Transverse colon (tissue), 4 donors: Measurements from ENCODE around the gene ACSL1. TPM values are rescaled to one million over a fixed set of nuclear protein-coding genes. Genes with fewer than 3 reads are reported as not detected.

Experiments used
- DNase-seq: peaks from one replicate; pipeline ENCODE4 v3.0.0-alpha.2; 2019
- H3K27ac ChIP-seq, 4 donors: fragments of 200-600 bp; sonication (generic); 2 replicates each; pipeline ENCODE4 v1.5.1; 2016 to 2018; ENCODE audit warnings: inconsistent platforms in 4 of 4
- H3K27me3 ChIP-seq: fragments of 200-600 bp; sonication (generic); 2 replicates; pipeline ENCODE4 v1.5.1; 2017; ENCODE audit warnings: inconsistent platforms
- H3K36me3 ChIP-seq, 4 donors: fragments of 200-600 bp; sonication (generic); 2 replicates each; pipeline ENCODE4 v1.5.1; 2017 to 2019; ENCODE audit warnings: inconsistent platforms in 4 of 4
- H3K4me1 ChIP-seq, 4 donors: fragments of 200-600 bp; sonication (generic); 2 replicates each; pipeline ENCODE4 v1.5.1; 2017 to 2020; ENCODE audit warnings: inconsistent platforms in 4 of 4
- H3K4me3 ChIP-seq, 4 donors: fragments of 200-600 bp; sonication (generic); 1 replicate in 1 of 4; 2 replicates in 3 of 4; pipeline versions ENCODE4 v1.5.1 to v1.6.1; 2017 to 2019; ENCODE audit warnings: inconsistent platforms in 4 of 4
- H3K9me3 ChIP-seq, 2 donors: fragments of 200-600 bp; sonication (generic); 2 replicates each; pipeline ENCODE4 v1.5.1; 2017 to 2019; ENCODE audit warnings: inconsistent platforms in 2 of 2
- EP300 ChIP-seq: sonication (generic); formaldehyde crosslinking; IDR thresholded peaks from one replicate; pipeline ENCODE4 v1.6.1; 2017; ENCODE audit warnings: antibody characterized with exemption, low read depth
- POLR2A ChIP-seq: fragments of 450-650 bp; IDR thresholded peaks from one replicate; pipeline ENCODE4 v1.6.1; 2016; ENCODE audit warnings: antibody characterized with exemption, mild to moderate bottlenecking, moderate library complexity
- POLR2AphosphoS5 ChIP-seq, 3 donors: sonication (generic); formaldehyde crosslinking; IDR thresholded peaks; one replicate each; pipeline ENCODE4 v1.6.1; 2016; ENCODE audit warnings: antibody characterized with exemption in 3 of 3
- WGBS, 2 donors: methylation state at CpG; one replicate each; pipeline ENCODE4 v1.1.5; 2018; ENCODE audit warnings: low coverage in 1 of 2; 5-methylcytosine and 5-hydroxymethylcytosine counted together
- in situ Hi-C, 4 donors: fragments of 200-750 bp; cut with MboI; loops; one replicate each; pipeline versions ENCODE4 v1.15.0 to v1.15.1; 2017; ENCODE audit warnings: low sequenced_read_pairs in 3 of 4, low pct_ligation_motif_present in 1 of 4, low pct_unique_long_range_greater_than_20kb in 1 of 4
- intact Hi-C: fragments of 100-400 bp; cut with DNase I; formaldehyde crosslinking; loops from one replicate; pipeline ENCODE4 v1.15.1; 2023; ENCODE audit warnings: low total_unique reads
- total RNA-seq, 4 donors: library from RNA; depleted of rRNA; stranded (reverse); fragments of >200 nt; gene quantifications; one replicate each; pipeline ENCODE4 v1.1.0, GENCODE V29; 2016
- TF ChIP-seq, protein P1 (sequence below), 5 experiments: fragments of 200-600 bp in 3 of 5; fragments of 450-650 bp in 2 of 5; sonication (generic) in 3 of 5; IDR thresholded peaks; 1 replicate in 2 of 5; 2 replicates in 3 of 5; pipeline ENCODE4 v1.5.1; 2016 to 2017; ENCODE audit warnings: antibody characterized with exemption in 5 of 5, inconsistent platforms in 3 of 5, mild to moderate bottlenecking in 2 of 5, moderate library complexity in 1 of 5

The ACSL1 gene
- total RNA-seq, 4 donors from 2014 or later, result 20.6 to 50.0 (median 40.0) TPM

DNA sequence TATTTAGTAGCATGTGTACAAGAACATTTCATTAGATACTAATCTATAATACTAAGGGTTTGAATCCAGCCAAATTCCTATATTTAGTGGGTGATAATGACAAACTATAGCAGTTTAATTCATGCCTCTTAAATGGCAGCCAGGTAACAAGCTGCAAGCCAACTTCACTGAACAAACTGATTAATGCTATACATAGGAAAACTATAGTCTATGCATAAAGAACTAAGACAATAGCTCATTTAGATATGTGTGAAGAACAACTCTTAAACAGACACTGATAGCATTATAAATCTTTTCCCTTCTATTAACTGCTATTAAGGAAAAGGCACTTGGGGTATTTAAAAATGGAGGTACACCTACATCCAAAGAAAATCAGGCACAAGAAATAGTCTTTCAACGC, 19.1 kb downstream of the ACSL1 start:
- Histone ChIP-seq H3K36me3 (no peaks in the 10 kb centered on the region), H3K4me3 (no peak overlapping the region), H3K27ac (peak overlapping the region in 1 of 4 donors; percentile 53), H3K9me3 (no peaks in the 10 kb centered on the region), H3K27me3 (no peaks in the 10 kb centered on the region), H3K4me1 (peaks cover 0 to 51% (median 24%) of the 10 kb centered on the region in 4 donors)
- 67 to 89% methylated on average over 1 of the region's 1 CpG for WGBS, 2 donors
- no peak for DNase-seq
- in situ Hi-C loops, result no loop called here
- TF ChIP-seq POLR2A, result no peak
- TF ChIP-seq, protein P1, sequence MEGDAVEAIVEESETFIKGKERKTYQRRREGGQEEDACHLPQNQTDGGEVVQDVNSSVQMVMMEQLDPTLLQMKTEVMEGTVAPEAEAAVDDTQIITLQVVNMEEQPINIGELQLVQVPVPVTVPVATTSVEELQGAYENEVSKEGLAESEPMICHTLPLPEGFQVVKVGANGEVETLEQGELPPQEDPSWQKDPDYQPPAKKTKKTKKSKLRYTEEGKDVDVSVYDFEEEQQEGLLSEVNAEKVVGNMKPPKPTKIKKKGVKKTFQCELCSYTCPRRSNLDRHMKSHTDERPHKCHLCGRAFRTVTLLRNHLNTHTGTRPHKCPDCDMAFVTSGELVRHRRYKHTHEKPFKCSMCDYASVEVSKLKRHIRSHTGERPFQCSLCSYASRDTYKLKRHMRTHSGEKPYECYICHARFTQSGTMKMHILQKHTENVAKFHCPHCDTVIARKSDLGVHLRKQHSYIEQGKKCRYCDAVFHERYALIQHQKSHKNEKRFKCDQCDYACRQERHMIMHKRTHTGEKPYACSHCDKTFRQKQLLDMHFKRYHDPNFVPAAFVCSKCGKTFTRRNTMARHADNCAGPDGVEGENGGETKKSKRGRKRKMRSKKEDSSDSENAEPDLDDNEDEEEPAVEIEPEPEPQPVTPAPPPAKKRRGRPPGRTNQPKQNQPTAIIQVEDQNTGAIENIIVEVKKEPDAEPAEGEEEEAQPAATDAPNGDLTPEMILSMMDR (IDR thresholded peaks at IDR 0.05), result no peak
- TF ChIP-seq POLR2AphosphoS5 (IDR thresholded peaks at IDR 0.05), result no peak
- no peak for TF ChIP-seq EP300
- intact Hi-C loops, result no loop called here

DNA sequence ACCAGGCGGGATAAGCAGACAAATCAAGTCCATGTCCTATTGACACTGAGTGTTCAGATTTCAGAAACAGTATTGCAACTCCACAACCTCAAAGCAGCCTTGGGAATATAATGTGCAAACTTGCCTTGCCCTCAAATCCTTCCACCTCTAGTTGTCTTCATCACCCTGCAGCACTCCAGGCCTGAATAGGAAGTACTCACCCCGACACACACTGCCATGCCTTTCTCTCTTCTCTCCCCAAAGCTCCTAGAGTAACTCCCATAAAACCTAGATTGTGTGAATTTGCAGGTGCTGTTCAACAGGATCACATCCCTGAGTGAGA, 19.6 kb downstream of the ACSL1 start:
- in situ Hi-C loops (no loop called here), intact Hi-C loops (no loop called here)
- no peaks in the 10 kb centered on the region for H3K9me3 ChIP-seq
- no peak overlapping the region for H3K4me3 ChIP-seq
- peaks cover 0 to 51% (median 24%) of the 10 kb centered on the region in 4 donors for H3K4me1 ChIP-seq
- TF ChIP-seq EP300, result no peak
- TF ChIP-seq, protein P1 (IDR thresholded peaks at IDR 0.05), result no peak
- TF ChIP-seq POLR2A, result no peak
- no peak for TF ChIP-seq POLR2AphosphoS5 (IDR thresholded peaks at IDR 0.05)
- no peak for DNase-seq
- H3K27ac ChIP-seq, result peak overlapping the region in 3 of 4 donors; percentile 51 to 73 (median 53)
- H3K27me3 ChIP-seq, result no peaks in the 10 kb centered on the region
- 94% methylated on average over 2 of the region's 2 CpGs; no CpG with 5 or more reads in 1 of the 2 donors for WGBS, 2 donors
- H3K36me3 ChIP-seq, result no peaks in the 10 kb centered on the region

DNA sequence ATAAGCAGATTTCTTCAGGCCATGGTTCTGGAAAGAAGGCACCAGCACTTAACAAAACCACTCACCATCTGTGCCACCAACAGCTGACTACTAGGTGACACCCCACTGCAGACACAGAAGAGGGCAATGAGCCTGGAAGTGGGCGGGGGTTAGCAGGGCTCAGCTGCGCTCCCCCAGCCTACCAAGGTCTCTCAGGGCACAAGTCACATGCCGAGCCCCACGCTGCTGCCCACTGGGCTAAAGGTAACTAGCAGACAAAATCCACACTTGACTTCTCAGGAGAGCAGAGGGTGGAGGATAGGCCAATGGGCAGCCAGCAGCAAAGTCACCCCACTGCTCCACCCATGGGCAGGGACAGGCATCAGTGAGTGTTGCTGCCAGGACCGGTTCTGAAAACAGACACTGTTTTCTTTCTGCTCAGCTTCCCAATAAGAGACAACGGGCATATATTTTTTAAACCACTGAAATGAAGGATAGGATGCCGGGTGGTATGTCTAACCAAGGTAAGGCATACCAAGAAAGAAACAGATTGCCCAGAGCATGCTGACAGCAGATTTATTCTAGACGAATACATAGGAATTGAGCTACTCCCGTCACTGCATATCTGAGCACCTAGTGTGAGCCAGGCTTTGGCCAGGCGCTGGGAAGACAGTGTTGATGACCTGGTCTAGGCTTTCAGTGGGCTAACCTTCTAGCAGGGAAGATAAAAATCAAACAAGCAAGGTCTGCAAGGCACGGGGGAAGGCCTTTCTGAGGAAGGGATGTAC, 20.1 kb downstream of the ACSL1 start:
- no peaks in the 10 kb centered on the region for H3K9me3 ChIP-seq
- in situ Hi-C loops (no loop called here), intact Hi-C loops (no loop called here)
- DNase-seq, result peak; percentile 44
- TF ChIP-seq POLR2AphosphoS5 (IDR thresholded peaks at IDR 0.05), result peak in 1 of 3 donors; percentile 41
- TF ChIP-seq, protein P1 (IDR thresholded peaks at IDR 0.05), result no peak
- TF ChIP-seq POLR2A, result peak; percentile 22
- TF ChIP-seq EP300, result no peak
- no peaks in the 10 kb centered on the region for H3K27me3 ChIP-seq
- H3K4me1 ChIP-seq, result peaks cover 0 to 51% (median 24%) of the 10 kb centered on the region in 4 donors
- no peaks in the 10 kb centered on the region for H3K36me3 ChIP-seq
- no peak overlapping the region for H3K4me3 ChIP-seq
- peak overlapping the region in 3 of 4 donors; percentile 51 to 73 (median 53) for H3K27ac ChIP-seq
- WGBS, 2 donors, result 52 to 61% methylated on average over 5 to 11 of the region's 11 CpGs

DNA sequence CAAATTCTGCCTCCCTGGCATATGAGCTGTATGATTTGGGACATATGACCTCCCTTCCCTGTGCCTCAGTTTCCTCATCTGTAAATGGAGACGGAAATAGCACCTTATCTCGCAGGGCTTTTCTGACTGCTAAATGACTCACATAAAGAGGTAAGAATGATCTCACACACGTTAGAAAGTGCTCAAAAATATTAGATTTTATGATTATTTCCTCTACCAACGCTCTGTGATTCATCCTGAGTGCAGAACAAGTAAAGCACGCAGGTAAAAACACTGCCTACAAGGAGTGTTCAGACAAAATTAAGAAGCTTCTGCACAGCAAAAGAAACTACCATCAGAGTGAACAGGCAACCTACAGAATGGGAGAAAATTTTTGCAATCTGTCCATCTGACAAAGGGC, 21.1 kb downstream of the ACSL1 start:
- Histone ChIP-seq H3K27ac (peak overlapping the region in 2 of 4 donors; percentile 28 to 31), H3K9me3 (no peaks in the 10 kb centered on the region), H3K4me3 (no peak overlapping the region), H3K36me3 (no peaks in the 10 kb centered on the region), H3K4me1 (peaks cover 0 to 51% (median 24%) of the 10 kb centered on the region in 4 donors), H3K27me3 (no peaks in the 10 kb centered on the region)
- in situ Hi-C loops (no loop called here), intact Hi-C loops (no loop called here)
- no peak for DNase-seq
- TF ChIP-seq POLR2AphosphoS5 (IDR thresholded peaks at IDR 0.05) (no peak), EP300 (no peak), POLR2A (no peak)
- TF ChIP-seq, protein P1 (IDR thresholded peaks at IDR 0.05), result no peak
- WGBS, 2 donors, result 86 to 93% methylated on average over 5 of the region's 5 CpGs
